Activated CD4-positive, alpha-beta T cell treated with anti-CD3 and anti-CD28 coated beads, Interleukin-2, amount 10 ng/mL, durations not matched to agents 24 days and 14 days (primary cell): ENCODE measurements around the gene CCNI. TPM values are rescaled to one million over a fixed set of nuclear protein-coding genes. Genes with fewer than 3 reads are reported as not detected.
A peak's percentile ranks its signal among the peaks of the same experiment; 100 is the strongest.
"Not testable (repeated sequence)": the region's sequence is repeated elsewhere in the genome, so short reads cannot be mapped to it uniquely, and the experiment has no call there.

Experiments used
- DNase-seq: peaks from one replicate; pipeline ENCODE4 v3.0.0; 2022
- H3K27ac Mint-ChIP-seq: one replicate; pipeline ENCODE4 v1.8.0; 2022; ENCODE audit warnings: mild to moderate bottlenecking, mixed read lengths
- H3K27me3 Mint-ChIP-seq: one replicate; pipeline ENCODE4 v1.8.0; 2022; ENCODE audit warnings: mixed read lengths
- H3K36me3 Mint-ChIP-seq: one replicate; pipeline ENCODE4 v1.8.0; 2022; ENCODE audit warnings: low read depth, mild to moderate bottlenecking, mixed read lengths
- H3K4me1 Mint-ChIP-seq: one replicate; pipeline ENCODE4 v1.8.0; 2021; ENCODE audit warnings: mixed read lengths
- H3K4me3 Mint-ChIP-seq: one replicate; pipeline ENCODE4 v1.8.0; 2022; ENCODE audit warnings: mild to moderate bottlenecking, moderate library complexity, mixed read lengths
- H3K9me3 Mint-ChIP-seq: one replicate; pipeline ENCODE4 v1.8.0; 2021; ENCODE audit warnings: mixed read lengths
- intact Hi-C: fragments of 100-400 bp; cut with micrococcal nuclease; formaldehyde crosslinking; loops from one replicate; pipeline ENCODE4 v1.15.1; 2023
- total RNA-seq: library from RNA; stranded (reverse); gene quantifications from 2 replicates; pipeline ENCODE4 v1.2.3, GENCODE V29; 2022

Gene CCNI
- total RNA-seq, 1 donor from 2014 or later, result 214 TPM

GRCh38 chr4:77074981-77075855, 571 bp downstream of the CCNI start:
- Mint-ChIP-seq H3K4me1 (peaks cover 39% of the 10 kb centered on the region), H3K27ac (peak overlapping the region; percentile 100), H3K36me3 (peaks cover 31% of the 10 kb centered on the region), H3K27me3 (peaks cover 6% of the 10 kb centered on the region), H3K4me3 (no peak overlapping the region), H3K9me3 (no peaks in the 10 kb centered on the region)
- intact Hi-C loops, result loop anchor here (2.0 to 10.0 kb wide), 7 partner anchors 22 to 1563 kb away; partner anchors contain the start of genes G3BP2, NUP54, RCHY1 and THAP6
- peak; percentile 94 for DNase-seq

- H3K9me3 Mint-ChIP-seq, result no peaks in the 10 kb centered on the region
- peaks cover 44% of the 10 kb centered on the region for H3K4me1 Mint-ChIP-seq
- peaks cover 6% of the 10 kb centered on the region for H3K27me3 Mint-ChIP-seq
- intact Hi-C loops, result loop anchor here (2.0 to 10.0 kb wide), 2 partner anchors 22 to 120 kb away; no protein-coding TSS in a partner anchor
- DNase-seq, result peak; percentile 63
- no peak overlapping the region for H3K27ac Mint-ChIP-seq
- H3K4me3 Mint-ChIP-seq, result no peak overlapping the region
- peaks cover 33% of the 10 kb centered on the region for H3K36me3 Mint-ChIP-seq
Observed at GRCh38 chr4:77074381-77074831, 1.4 kb downstream of the CCNI start.

- Mint-ChIP-seq H3K27ac (no peak overlapping the region), H3K36me3 (peaks cover 34% of the 10 kb centered on the region), H3K9me3 (no peaks in the 10 kb centered on the region), H3K27me3 (peaks cover 6% of the 10 kb centered on the region), H3K4me1 (peaks cover 43% of the 10 kb centered on the region), H3K4me3 (no peak overlapping the region)
- intact Hi-C loops, result loop anchor here (2.0 to 10.0 kb wide), 2 partner anchors 21 to 121 kb away; no protein-coding TSS in a partner anchor
- no peak for DNase-seq
Observed at GRCh38 chr4:77073981-77074380, 1.8 kb downstream of the CCNI start.

GRCh38 chr4:77073106-77073809, 2.5 kb downstream of the CCNI start:
- Mint-ChIP-seq H3K4me3 (no peak overlapping the region), H3K9me3 (no peaks in the 10 kb centered on the region), H3K27me3 (peaks cover 6% of the 10 kb centered on the region), H3K4me1 (peaks cover 48% of the 10 kb centered on the region), H3K36me3 (peaks cover 37% of the 10 kb centered on the region), H3K27ac (no peak overlapping the region)
- DNase-seq, result no peak
- intact Hi-C loops, result loop anchor here (10.0 kb wide), 1 partner anchor 122 kb away; no protein-coding TSS in a partner anchor

GRCh38 chr4:77072195-77072753, 3.5 kb downstream of the CCNI start:
- H3K9me3 Mint-ChIP-seq, result no peaks in the 10 kb centered on the region
- peaks cover 35% of the 10 kb centered on the region for H3K36me3 Mint-ChIP-seq
- no peak for DNase-seq
- H3K4me3 Mint-ChIP-seq, result peak overlapping the region; percentile 32
- intact Hi-C loops, result loop anchor here (10.0 kb wide), 1 partner anchor 123 kb away; no protein-coding TSS in a partner anchor
- peaks cover 42% of the 10 kb centered on the region for H3K4me1 Mint-ChIP-seq
- peaks cover 6% of the 10 kb centered on the region for H3K27me3 Mint-ChIP-seq
- no peak overlapping the region for H3K27ac Mint-ChIP-seq

- H3K9me3 Mint-ChIP-seq, DNase-seq, H3K4me3 Mint-ChIP-seq, H3K27ac Mint-ChIP-seq, intact Hi-C loops, H3K27me3 Mint-ChIP-seq: not testable (repeated sequence)
- H3K4me1 Mint-ChIP-seq, result peaks cover 29% of the 10 kb centered on the region
- peaks cover 32% of the 10 kb centered on the region for H3K36me3 Mint-ChIP-seq
Observed at GRCh38 chr4:77069514-77069913, 6.3 kb downstream of the CCNI start.

- Mint-ChIP-seq H3K4me3 (no peak overlapping the region), H3K9me3 (no peaks in the 10 kb centered on the region), H3K36me3 (peaks cover 50% of the 10 kb centered on the region), H3K4me1 (peaks cover 19% of the 10 kb centered on the region), H3K27ac (peak overlapping the region; percentile 29), H3K27me3 (no peaks in the 10 kb centered on the region)
- intact Hi-C loops, result no loop called here
- no peak for DNase-seq
Observed at GRCh38 chr4:77065382-77065781, 10.4 kb downstream of the CCNI start.

GRCh38 chr4:77062856-77063255, 12.9 kb downstream of the CCNI start:
- peaks cover 54% of the 10 kb centered on the region for H3K36me3 Mint-ChIP-seq
- peaks cover 9% of the 10 kb centered on the region for H3K4me1 Mint-ChIP-seq
- H3K27ac Mint-ChIP-seq, result no peak overlapping the region
- H3K27me3 Mint-ChIP-seq, result no peaks in the 10 kb centered on the region
- DNase-seq, result no peak
- intact Hi-C loops, result no loop called here
- H3K9me3 Mint-ChIP-seq, result no peaks in the 10 kb centered on the region
- H3K4me3 Mint-ChIP-seq, result no peak overlapping the region

GRCh38 chr4:77052352-77052751, 23.4 kb downstream of the CCNI start:
- Mint-ChIP-seq H3K27ac (no peak overlapping the region), H3K36me3 (peaks cover 62% of the 10 kb centered on the region), H3K4me1 (peaks cover 3% of the 10 kb centered on the region), H3K27me3 (no peaks in the 10 kb centered on the region), H3K4me3 (no peak overlapping the region), H3K9me3 (no peaks in the 10 kb centered on the region)
- intact Hi-C loops, result loop anchor here (2.0 kb wide), 2 partner anchors 22 to 150 kb away; partner anchors contain the start of gene CCNI
- peak; percentile 87 for DNase-seq

GRCh38 chr4:77050962-77051361, 24.8 kb downstream of the CCNI start:
- peaks cover 60% of the 10 kb centered on the region for H3K36me3 Mint-ChIP-seq
- H3K9me3 Mint-ChIP-seq, result no peaks in the 10 kb centered on the region
- no peak overlapping the region for H3K4me3 Mint-ChIP-seq
- H3K27ac Mint-ChIP-seq, result no peak overlapping the region
- intact Hi-C loops, result no loop called here
- H3K4me1 Mint-ChIP-seq, result peaks cover 3% of the 10 kb centered on the region
- H3K27me3 Mint-ChIP-seq, result no peaks in the 10 kb centered on the region
- no peak for DNase-seq

GRCh38 chr4:77047037-77047436, 28.8 kb downstream of the CCNI start:
- Mint-ChIP-seq H3K27me3 (no peaks in the 10 kb centered on the region), H3K4me1 (peaks cover 5% of the 10 kb centered on the region), H3K36me3 (peaks cover 39% of the 10 kb centered on the region), H3K9me3 (no peaks in the 10 kb centered on the region), H3K27ac (no peak overlapping the region), H3K4me3 (no peak overlapping the region)
- DNase-seq, result no peak
- intact Hi-C loops, result no loop called here

- H3K36me3 Mint-ChIP-seq, result peaks cover 30% of the 10 kb centered on the region
- intact Hi-C loops, result loop anchor here (2.0 kb wide), 2 partner anchors 17 to 535 kb away; no protein-coding TSS in a partner anchor
- no peaks in the 10 kb centered on the region for H3K27me3 Mint-ChIP-seq
- peaks cover 5% of the 10 kb centered on the region for H3K4me1 Mint-ChIP-seq
- H3K27ac Mint-ChIP-seq, result no peak overlapping the region
- H3K9me3 Mint-ChIP-seq, result no peaks in the 10 kb centered on the region
- peak; percentile 51 for DNase-seq
- no peak overlapping the region for H3K4me3 Mint-ChIP-seq
Observed at GRCh38 chr4:77045490-77045889, 30.3 kb downstream of the CCNI start.

GRCh38 chr4:77044461-77045150, 31.2 kb downstream of the CCNI start:
- no peaks in the 10 kb centered on the region for H3K27me3 Mint-ChIP-seq
- peaks cover 2% of the 10 kb centered on the region for H3K4me1 Mint-ChIP-seq
- H3K27ac Mint-ChIP-seq, result no peak overlapping the region
- intact Hi-C loops, result loop anchor here (2.0 kb wide), 2 partner anchors 16 to 534 kb away; no protein-coding TSS in a partner anchor
- peaks cover 25% of the 10 kb centered on the region for H3K36me3 Mint-ChIP-seq
- peak; percentile 59 for DNase-seq
- H3K4me3 Mint-ChIP-seq, result no peak overlapping the region
- H3K9me3 Mint-ChIP-seq, result no peaks in the 10 kb centered on the region
